Mucosa of gallbladder (tissue), 1 donor: ENCODE results near the gene KLK4. TPM values are rescaled to one million over a fixed set of nuclear protein-coding genes. Genes with fewer than 3 reads are reported as not detected.

Source experiments
- DNase-seq: peaks from one replicate; pipeline ENCODE4 v3.0.0-alpha.2; 2020; ENCODE audit warnings: low spot score
- total RNA-seq: library from RNA; stranded (reverse); gene quantifications from one replicate; pipeline ENCODE4 v1.2.1, GENCODE V29; 2021
- donor health status: DM: no; HTN: no; CAD: no.

KLK4 gene
- total RNA-seq, result not detected

- DNase-seq, result no peak
These were observed at the start of gene KLK4 for GRCh38 chr19:50911206-50912101. TSS of gene KLK4 (minus strand) at chr19:50911395. CDS start at chr19:50910738, 657 bp downstream.

GRCh38 chr19:50959731-50960500 lies 48.7 kb upstream of the KLK4 start:
- no peak for DNase-seq

- DNase-seq, result no peak
These were observed 46.4 kb upstream of the KLK4 start for GRCh38 chr19:50957587-50957986.

GRCh38 chr19:50952910-50953309 lies 41.7 kb upstream of the KLK4 start, which contains the start of gene KLK5:
TSS of gene KLK5 (minus strand) at chr19:50953038. CDS start at chr19:50952657, 381 bp downstream.
- no peak for DNase-seq

- no peak for DNase-seq
These were observed 38.7 kb upstream of the KLK4 start for GRCh38 chr19:50949861-50950260.

- DNase-seq, result no peak
These were observed 35.9 kb upstream of the KLK4 start for GRCh38 chr19:50947123-50947522.

- no peak for DNase-seq
These were observed 33.6 kb upstream of the KLK4 start for GRCh38 chr19:50944795-50945194.

GRCh38 chr19:50943074-50943828 lies 32.1 kb upstream of the KLK4 start:
- DNase-seq, result no peak

GRCh38 chr19:50939596-50939995 lies 28.4 kb upstream of the KLK4 start:
- DNase-seq, result no peak

GRCh38 chr19:50933640-50934039 lies 22.4 kb upstream of the KLK4 start:
- DNase-seq, result no peak

GRCh38 chr19:50932690-50933083 lies 21.5 kb upstream of the KLK4 start:
- no peak for DNase-seq

- DNase-seq, result no peak
These were observed 21.0 kb upstream of the KLK4 start for GRCh38 chr19:50932018-50932689.

- no peak for DNase-seq
These were observed 19.8 kb upstream of the KLK4 start for GRCh38 chr19:50931023-50931422.

- no peak for DNase-seq
These were observed 17.6 kb upstream of the KLK4 start for GRCh38 chr19:50928831-50929230.

GRCh38 chr19:50926144-50926543 lies 14.9 kb upstream of the KLK4 start:
- DNase-seq, result no peak

GRCh38 chr19:50925734-50926133 lies 14.5 kb upstream of the KLK4 start:
- DNase-seq, result no peak

- DNase-seq, result no peak
These were observed 13.4 kb upstream of the KLK4 start for GRCh38 chr19:50924586-50924985.

- DNase-seq, result peak; percentile 66
These were observed 11.2 kb upstream of the KLK4 start for GRCh38 chr19:50922317-50922853.

- no peak for DNase-seq
These were observed 10.5 kb upstream of the KLK4 start for GRCh38 chr19:50921426-50922316.

- DNase-seq, result no peak
These were observed 4.9 kb upstream of the KLK4 start for GRCh38 chr19:50916069-50916468.
